HepG2 (cell line): Measurements from ENCODE around the gene TSEN54. TPM values are rescaled to one million over a fixed set of nuclear protein-coding genes. Genes with fewer than 3 reads are reported as not detected.

Experiments used
- BATF2 ChIP-seq: sonication (generic); formaldehyde crosslinking; IDR thresholded peaks from 2 replicates; pipeline ENCODE4 v1.8.0; 2022; ENCODE audit warnings: mild to moderate bottlenecking, missing genetic modification reagents, moderate library complexity
- BRD4 ChIP-seq: sonication (generic); formaldehyde crosslinking; IDR thresholded peaks from 2 replicates; pipeline ENCODE4 v1.4.0; 2020; ENCODE audit warnings: missing genetic modification reagents
- CBX2 ChIP-seq, 2 experiments: fragments of 200-600 bp in 1 of 2; sonication (generic); formaldehyde crosslinking in 1 of 2; IDR thresholded peaks; 2 replicates each; pipeline versions ENCODE4 v1.7.0 to v1.8.1; 2018 to 2022; ENCODE audit warnings: low read depth in 2 of 2, low read length in 1 of 2, mild to moderate bottlenecking in 1 of 2, missing genetic modification reagents in 1 of 2
- CC2D1A ChIP-seq: sonication (generic); formaldehyde crosslinking; IDR thresholded peaks from 2 replicates; pipeline ENCODE4 v1.8.1; 2023; ENCODE audit warnings: mild to moderate bottlenecking, missing genetic modification reagents
- CEBPB ChIP-seq: IDR thresholded peaks from 2 replicates; pipeline ENCODE4 v1.6.1; 2011; ENCODE audit warnings: low read depth, low read length, improper control_type of control experiment, borderline replicate concordance
- DMAP1 ChIP-seq: IDR thresholded peaks from 2 replicates; pipeline ENCODE4 v1.6.1; 2016
- E2F2 ChIP-seq: sonication (generic); formaldehyde crosslinking; IDR thresholded peaks from 2 replicates; pipeline ENCODE4 v1.4.0; 2020; ENCODE audit warnings: missing genetic modification reagents, borderline replicate concordance
- HNF4G ChIP-seq, 2 experiments: sonication (generic) in 1 of 2; formaldehyde crosslinking in 1 of 2; IDR thresholded peaks; 2 replicates each; pipeline versions ENCODE4 v1.4.0 to v1.6.1; 2011 to 2020; ENCODE audit warnings: borderline replicate concordance in 2 of 2, low read depth in 2 of 2, mild to moderate bottlenecking in 2 of 2, low read length in 1 of 2, missing genetic modification reagents in 1 of 2, moderate library complexity in 1 of 2
- JARID2 ChIP-seq: sonication (generic); formaldehyde crosslinking; IDR thresholded peaks from 2 replicates; pipeline ENCODE4 v1.8.1; 2023; ENCODE audit warnings: missing genetic modification reagents, inconsistent platforms; ENCODE audit not compliant: insufficient replicate concordance
- KLF15 ChIP-seq: sonication (generic); formaldehyde crosslinking; IDR thresholded peaks from 2 replicates; pipeline ENCODE4 v1.8.1; 2023; ENCODE audit warnings: borderline replicate concordance, mild to moderate bottlenecking, inconsistent platforms, missing genetic modification reagents, mixed read lengths
- MAFG ChIP-seq: sonication (generic); formaldehyde crosslinking; IDR thresholded peaks from 2 replicates; pipeline ENCODE4 v1.5.1; 2020; ENCODE audit warnings: mild to moderate bottlenecking, missing genetic modification reagents
- MXD1 ChIP-seq: sonication (generic); formaldehyde crosslinking; IDR thresholded peaks from 2 replicates; pipeline ENCODE4 v1.4.0; 2020; ENCODE audit warnings: mild to moderate bottlenecking, missing genetic modification reagents
- NFE2 ChIP-seq: sonication (generic); formaldehyde crosslinking; IDR thresholded peaks from 2 replicates; pipeline ENCODE4 v1.4.0; 2020; ENCODE audit warnings: missing genetic modification reagents
- NONO ChIP-seq, 2 experiments: fragments of 450-650 bp in 1 of 2; sonication (generic) in 1 of 2; formaldehyde crosslinking in 1 of 2; IDR thresholded peaks in 1 of 2; conservative IDR thresholded peaks in 1 of 2; 2 replicates each; pipeline versions ENCODE4 v1.6.1 to v1.8.0; 2017 to 2022; ENCODE audit warnings: mild to moderate bottlenecking in 1 of 2, missing genetic modification reagents in 1 of 2, moderate library complexity in 1 of 2
- RAD51 ChIP-seq: fragments of 450-650 bp; IDR thresholded peaks from 2 replicates; pipeline ENCODE4 v1.6.1; 2016; ENCODE audit warnings: borderline replicate concordance
- RBM22 ChIP-seq: fragments of 200-400 bp; formaldehyde crosslinking; optimal IDR thresholded peaks from 2 replicates; pipeline ENCODE3; 2017; ENCODE audit warnings: mild to moderate bottlenecking, low read length, moderate library complexity
- RBM39 ChIP-seq: fragments of 200-400 bp; formaldehyde crosslinking; IDR thresholded peaks from one replicate; pipeline ENCODE4 v1.6.1; 2018; ENCODE audit warnings: antibody characterized with exemption, mild to moderate bottlenecking, low read depth, low read length; ENCODE audit not compliant: poor library complexity, severe bottlenecking
- SP4 ChIP-seq: sonication (generic); formaldehyde crosslinking; IDR thresholded peaks from 2 replicates; pipeline ENCODE4 v1.8.1; 2023; ENCODE audit warnings: mild to moderate bottlenecking, missing genetic modification reagents
- ZFY ChIP-seq: sonication (generic); formaldehyde crosslinking; IDR thresholded peaks from 2 replicates; pipeline ENCODE4 v1.4.0; 2020; ENCODE audit warnings: missing genetic modification reagents
- ZNF225 ChIP-seq: sonication (generic); formaldehyde crosslinking; IDR thresholded peaks from 2 replicates; pipeline ENCODE4 v1.4.0; 2020; ENCODE audit warnings: mild to moderate bottlenecking, missing genetic modification reagents
- ZNF263 ChIP-seq: sonication (generic); formaldehyde crosslinking; IDR thresholded peaks from 2 replicates; pipeline ENCODE4 v1.4.0; 2020; ENCODE audit warnings: missing genetic modification reagents
- ZNF280B ChIP-seq: sonication (generic); formaldehyde crosslinking; IDR thresholded peaks from 2 replicates; pipeline ENCODE4 v1.5.0; 2020; ENCODE audit warnings: missing genetic modification reagents, mild to moderate bottlenecking, borderline replicate concordance
- ZNF547 ChIP-seq: sonication (generic); formaldehyde crosslinking; IDR thresholded peaks from 2 replicates; pipeline ENCODE4 v1.5.1; 2020; ENCODE audit warnings: mild to moderate bottlenecking, missing genetic modification reagents
- ZNF639 ChIP-seq: conservative IDR thresholded peaks from 2 replicates; pipeline ENCODE4 v1.6.1; 2018; ENCODE audit warnings: missing genetic modification reagents
- polyA plus RNA-seq, 8 experiments: library from polyadenylated mRNA; depleted of rRNA in 3 of 8; stranded (reverse) in 7 of 8; unstranded in 1 of 8; fragments of >200 nt; fragmentation: Illumina TruSeq in 4 of 8; extraction: Trizol in 4 of 8; gene quantifications; 2 replicates each; pipeline versions ENCODE4 v1.2.1 to v1.2.3, GENCODE V29; 2011 to 2016; ENCODE audit warnings: low read depth in 4 of 8, missing spikeins in 1 of 8, mixed read lengths in 1 of 8; ENCODE audit not compliant: insufficient read depth in 1 of 8
- total RNA-seq, 5 experiments: library from RNA; depleted of rRNA; stranded (reverse); fragments of >200 nt; fragmentation: Illumina TruSeq; extraction: Trizol; gene quantifications; 2 replicates each; pipeline ENCODE4 v1.2.3, GENCODE V29; 2016; ENCODE audit warnings: low read depth in 1 of 5

Gene TSEN54
- total and polyA plus RNA-seq, 2 of the 13 experiments (the other 11 are each of a cell fraction or from before 2014, with no cell fraction given) = 62.9 to 63.3 TPM

- peak; percentile 78 for TF ChIP-seq MAFG (CRISPR knock-in tag)
- no peak for TF ChIP-seq BATF2 (CRISPR knock-in tag)
- TF ChIP-seq KLF15 (CRISPR knock-in tag) = no peak
- TF ChIP-seq RBM39 = peak; percentile 47
- TF ChIP-seq ZNF263 = no peak
- TF ChIP-seq CEBPB = no peak
- TF ChIP-seq JARID2 (CRISPR knock-in tag) = no peak
- TF ChIP-seq E2F2 = no peak
- peak; percentile 32; the same call in 1 of the 2 replicates for TF ChIP-seq HNF4G (IDR thresholded peaks at IDR 0.05; ENCODE audit: borderline replicate concordance, low read depth, low read length)
- no peak for TF ChIP-seq HNF4G (CRISPR knock-in tag; IDR thresholded peaks at IDR 0.05; ENCODE audit: borderline replicate concordance, low read depth)
- peak; percentile 30; the same call in 1 of the 2 replicates for TF ChIP-seq ZNF280B (CRISPR knock-in tag)
- TF ChIP-seq CC2D1A (CRISPR knock-in tag) = no peak
- TF ChIP-seq RBM22 = no peak
- TF ChIP-seq MXD1 (CRISPR knock-in tag) = peak; percentile 67; the same call in 1 of the 2 replicates
- no peak for TF ChIP-seq ZNF547 (CRISPR knock-in tag)
- no peak for TF ChIP-seq SP4 (CRISPR knock-in tag)
- TF ChIP-seq NONO (IDR thresholded peaks at IDR 0.05) = no peak
- peak; percentile 20; the same call in 1 of the 2 replicates for TF ChIP-seq NONO (CRISPR knock-in tag; conservative IDR thresholded peaks at IDR 0.05)
- no peak for TF ChIP-seq ZFY (CRISPR knock-in tag)
- TF ChIP-seq BRD4 (CRISPR knock-in tag) = 0 out of 2 replicates have a peak, but pooled peaks have one; percentile 47
- no peak for TF ChIP-seq NFE2 (CRISPR knock-in tag)
- TF ChIP-seq RAD51 = no peak
- no peak for TF ChIP-seq CBX2 (IDR thresholded peaks at IDR 0.05; ENCODE audit: low read depth, low read length)
- TF ChIP-seq CBX2 (CRISPR knock-in tag; IDR thresholded peaks at IDR 0.05; ENCODE audit: low read depth) = no peak
- TF ChIP-seq ZNF639 = 0 out of 2 replicates have a peak, but pooled peaks have one; percentile 27
- TF ChIP-seq DMAP1 (CRISPR knock-in tag) = no peak
- TF ChIP-seq ZNF225 (CRISPR knock-in tag) = no peak
These were observed 11.8 kb upstream of the TSEN54 start (continued) for GRCh38 chr17:75504347-75505151.
